Spleen (tissue), 7 donors: ENCODE data around the gene FOCAD.

Source experiments
- POLR2AphosphoS5 ChIP-seq, 3 donors: sonication (generic); formaldehyde crosslinking; IDR thresholded peaks; one replicate each; pipeline ENCODE4 v1.5.1; 2017; ENCODE audit warnings: antibody characterized with exemption in 3 of 3
- TF ChIP-seq, protein P1 (sequence below), 11 experiments: fragments of 200-600 bp in 7 of 11; fragments of 450-650 bp in 4 of 11; sonication (generic) in 4 of 11; IDR thresholded peaks in 8 of 11; conservative IDR thresholded peaks in 3 of 11; 1 replicate in 7 of 11; 2 replicates in 4 of 11; pipeline versions ENCODE4 v1.4.0 to v1.8.0; 2016 to 2021; ENCODE audit warnings: antibody characterized with exemption in 11 of 11, inconsistent platforms in 4 of 11, mild to moderate bottlenecking in 1 of 11
- donor health status: DM: no; HTN: no; CAD: no; lungs with moderate emphysema.
- donor health status: DM: no; HTN: no; CAD: no.
- donor health status: DM: no; HTN: no; CAD: no.

DNA sequence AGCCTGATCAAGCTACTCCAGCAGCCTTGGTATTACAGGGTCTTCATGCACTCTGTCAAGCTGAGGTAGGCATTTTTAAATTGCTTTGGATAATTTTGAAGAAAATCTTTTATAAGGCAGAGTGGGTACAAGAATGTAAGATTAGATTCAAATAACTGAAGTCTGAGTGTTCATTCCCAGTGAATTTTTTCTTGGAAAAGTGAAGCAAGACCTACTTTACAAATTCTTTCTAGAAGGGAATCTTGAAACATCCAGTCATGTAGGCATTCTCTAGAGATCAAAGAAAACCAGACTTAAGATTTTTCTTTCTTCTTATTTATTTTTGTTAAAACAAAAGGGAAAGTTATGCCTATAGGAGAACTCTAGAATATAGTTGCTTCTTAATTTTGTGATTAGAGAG is 139.0 kb downstream of the FOCAD start:
- TF ChIP-seq, protein P1, sequence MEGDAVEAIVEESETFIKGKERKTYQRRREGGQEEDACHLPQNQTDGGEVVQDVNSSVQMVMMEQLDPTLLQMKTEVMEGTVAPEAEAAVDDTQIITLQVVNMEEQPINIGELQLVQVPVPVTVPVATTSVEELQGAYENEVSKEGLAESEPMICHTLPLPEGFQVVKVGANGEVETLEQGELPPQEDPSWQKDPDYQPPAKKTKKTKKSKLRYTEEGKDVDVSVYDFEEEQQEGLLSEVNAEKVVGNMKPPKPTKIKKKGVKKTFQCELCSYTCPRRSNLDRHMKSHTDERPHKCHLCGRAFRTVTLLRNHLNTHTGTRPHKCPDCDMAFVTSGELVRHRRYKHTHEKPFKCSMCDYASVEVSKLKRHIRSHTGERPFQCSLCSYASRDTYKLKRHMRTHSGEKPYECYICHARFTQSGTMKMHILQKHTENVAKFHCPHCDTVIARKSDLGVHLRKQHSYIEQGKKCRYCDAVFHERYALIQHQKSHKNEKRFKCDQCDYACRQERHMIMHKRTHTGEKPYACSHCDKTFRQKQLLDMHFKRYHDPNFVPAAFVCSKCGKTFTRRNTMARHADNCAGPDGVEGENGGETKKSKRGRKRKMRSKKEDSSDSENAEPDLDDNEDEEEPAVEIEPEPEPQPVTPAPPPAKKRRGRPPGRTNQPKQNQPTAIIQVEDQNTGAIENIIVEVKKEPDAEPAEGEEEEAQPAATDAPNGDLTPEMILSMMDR (IDR thresholded peaks at IDR 0.05 in 8 of 11, conservative IDR thresholded peaks at IDR 0.05 in 3 of 11), result no peak
- TF ChIP-seq POLR2AphosphoS5 (IDR thresholded peaks at IDR 0.05), result no peak
